ENCODE results near the gene ZNF488. TPM values are rescaled to one million over a fixed set of nuclear protein-coding genes. Genes with fewer than 3 reads are reported as not detected.

Gene ZNF488
- polyA plus RNA-seq, 1 of the 3 experiments (the other 2 are of a cell fraction), result 0.59 TPM

- Histone ChIP-seq H3K9me3 (no peaks in the 10 kb centered on the region), H4K20me1 (ENCODE audit: insufficient read depth) (no peaks in the 10 kb centered on the region), H3K4me3 (ENCODE audit: low read depth in 2 of 2, low read length in 1 of 2) (no peak overlapping the region), H3F3A (replicated peaks; ENCODE audit: insufficient read depth) (no peaks in the 10 kb centered on the region), H3K9ac (no peak overlapping the region), H3K27ac (ENCODE audit: low read depth in 2 of 2, low read length in 1 of 2) (no peak overlapping the region), H3K36me3 (replicated peaks in 1 of 2; ENCODE audit: control insufficient read depth in 1 of 2, insufficient read depth in 2 of 2, low read length in 1 of 2) (no peaks in the 10 kb centered on the region), H3K79me2 (ENCODE audit: insufficient read depth) (no peaks in the 10 kb centered on the region), H2AFZ (ENCODE audit: low read depth) (no peak overlapping the region), H3K4me2 (no peak overlapping the region), H3K9me2 (no peaks in the 10 kb centered on the region), H3K4me1 (ENCODE audit: control insufficient read depth in 1 of 2, insufficient read depth in 2 of 2, low read depth in 1 of 2, low read length in 1 of 2) (peaks cover 0 to 17% of the 10 kb centered on the region in 2 experiments; a peak in 1 of 4 replicates), H3K27me3 (ENCODE audit: insufficient read depth) (no peaks in the 10 kb centered on the region)
- no peak for DNase-seq
- TF ChIP-seq POLR2AphosphoS5 (IDR thresholded peaks at IDR 0.05; ENCODE audit: low read depth, low read length), result no peak
- no peak for TF ChIP-seq MXI1 (IDR thresholded peaks at IDR 0.05; ENCODE audit: low read depth, low read length)
- no peak for TF ChIP-seq FOXM1 (IDR thresholded peaks at IDR 0.05; ENCODE audit: low read depth)
- no peak for TF ChIP-seq GATA2 (CRISPR knock-in tag; IDR thresholded peaks at IDR 0.05)
- no peak for TF ChIP-seq EZH2phosphoT487 (IDR thresholded peaks at IDR 0.05; ENCODE audit: borderline replicate concordance, low read depth)
- TF ChIP-seq TAF1 (IDR thresholded peaks at IDR 0.05; ENCODE audit: borderline replicate concordance, low read depth, low read length), result no peak
- TF ChIP-seq NFIC (IDR thresholded peaks at IDR 0.05; ENCODE audit: borderline replicate concordance), result no peak
- no peak for TF ChIP-seq REST (IDR thresholded peaks at IDR 0.05; ENCODE audit: low read depth, low read length)
- TF ChIP-seq RXRA (IDR thresholded peaks at IDR 0.05; ENCODE audit: borderline replicate concordance, low read depth), result no peak
- TF ChIP-seq RCOR1 (IDR thresholded peaks at IDR 0.05; ENCODE audit: low read length), result no peak
- no peak for TF ChIP-seq PBX3 (IDR thresholded peaks at IDR 0.05)
- TF ChIP-seq RFX5 (IDR thresholded peaks at IDR 0.05; ENCODE audit: low read length), result no peak
- no peak for TF ChIP-seq RAD21 (IDR thresholded peaks at IDR 0.05; ENCODE audit: low read length)
- TF ChIP-seq, protein P1, sequence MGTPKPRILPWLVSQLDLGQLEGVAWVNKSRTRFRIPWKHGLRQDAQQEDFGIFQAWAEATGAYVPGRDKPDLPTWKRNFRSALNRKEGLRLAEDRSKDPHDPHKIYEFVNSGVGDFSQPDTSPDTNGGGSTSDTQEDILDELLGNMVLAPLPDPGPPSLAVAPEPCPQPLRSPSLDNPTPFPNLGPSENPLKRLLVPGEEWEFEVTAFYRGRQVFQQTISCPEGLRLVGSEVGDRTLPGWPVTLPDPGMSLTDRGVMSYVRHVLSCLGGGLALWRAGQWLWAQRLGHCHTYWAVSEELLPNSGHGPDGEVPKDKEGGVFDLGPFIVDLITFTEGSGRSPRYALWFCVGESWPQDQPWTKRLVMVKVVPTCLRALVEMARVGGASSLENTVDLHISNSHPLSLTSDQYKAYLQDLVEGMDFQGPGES (IDR thresholded peaks at IDR 0.05; ENCODE audit: low read depth, low read length), result no peak
- no peak for TF ChIP-seq GABPA (IDR thresholded peaks at IDR 0.05; ENCODE audit: low read depth)
- no peak for TF ChIP-seq FOSL2 (IDR thresholded peaks at IDR 0.05; ENCODE audit: borderline replicate concordance, low read depth)
- TF ChIP-seq YY1 (IDR thresholded peaks at IDR 0.05; ENCODE audit: low read depth), result no peak
- ChIA-PET CTCF (interaction anchor here (1.2 to 12.0 kb wide), 5 partner anchors 25 to 324 kb away, joined by 3 to 337 read pairs (median 55); no protein-coding TSS in a partner anchor), POLR2A (interaction anchor here (1.3 kb wide), 1 partner anchor 294 kb away, joined by 3 read pairs; no protein-coding TSS in a partner anchor)
- WGBS (ENCODE audit: low lambda C conversion rate), result 60% methylated on average over 5 of the region's 5 CpGs
Observed at GRCh38 chr10:47316131-47316530, 68.0 kb downstream of the ZNF488 start.

Other genes starting within 250 kb of the ZNF488 start
- 0.02 TPM in 1 of 2 replicates, not detected in the other for gene GDF10, start 84.1 kb downstream of the ZNF488 start, polyA plus RNA-seq (2012; rRNA removed)
- gene GDF2, start 61.8 kb downstream of the ZNF488 start, polyA plus RNA-seq (2012; rRNA removed), result not detected in 2 replicates
- not detected in 2 replicates for gene RBP3, start 35.9 kb downstream of the ZNF488 start, polyA plus RNA-seq (2012; rRNA removed)
- 0.15 and 0.41 TPM in 2 replicates for gene ANXA8, start 99.8 kb upstream of the ZNF488 start, polyA plus RNA-seq (2012; rRNA removed)
- not detected in 2 replicates for gene FAM25G, start 107.4 kb upstream of the ZNF488 start, polyA plus RNA-seq (2012; rRNA removed)
- gene AGAP9, start 139.3 kb upstream of the ZNF488 start, polyA plus RNA-seq (2012; rRNA removed), result 9.1 and 9.9 TPM in 2 replicates